GM12865 (cell line): ENCODE measurements around the gene ASTL.

ENCODE experiments used
- DNase-seq: peaks from one replicate; pipeline ENCODE4 v3.0.0; 2010; ENCODE audit warnings: low read depth
- H3K4me3 ChIP-seq: 2 replicates; pipeline ENCODE4 v1.5.1; 2011; ENCODE audit warnings: mild to moderate bottlenecking, low read depth, low read length, control low read depth
- TF ChIP-seq, protein P1 (sequence below): IDR thresholded peaks from 2 replicates; pipeline ENCODE4 v1.5.1; 2011; ENCODE audit warnings: low read length, control low read depth, low read depth, inconsistent platforms; ENCODE audit not compliant: insufficient read depth; ENCODE audit errors: missing control alignments

Gene ASTL

DNA sequence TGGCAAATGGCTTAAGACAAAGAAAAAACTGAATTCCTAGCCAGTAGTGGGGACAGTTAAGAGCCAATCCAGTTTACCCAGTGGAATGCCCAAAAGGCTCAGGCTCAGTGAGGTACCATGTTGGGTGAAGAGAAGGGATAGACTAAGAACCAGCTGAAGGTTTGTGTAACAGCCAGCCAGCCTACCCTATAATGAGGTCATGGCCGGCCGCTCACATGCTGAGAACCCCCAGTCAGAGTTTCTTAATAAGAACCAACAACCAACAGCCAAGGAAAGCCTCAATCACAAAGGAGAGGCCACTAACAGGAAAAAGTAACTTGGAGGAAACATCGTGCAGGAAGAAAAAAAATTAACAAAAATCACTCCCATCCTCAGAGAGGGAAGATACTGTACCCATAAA is 32.3 kb upstream of the ASTL start:
- TF ChIP-seq, protein P1, sequence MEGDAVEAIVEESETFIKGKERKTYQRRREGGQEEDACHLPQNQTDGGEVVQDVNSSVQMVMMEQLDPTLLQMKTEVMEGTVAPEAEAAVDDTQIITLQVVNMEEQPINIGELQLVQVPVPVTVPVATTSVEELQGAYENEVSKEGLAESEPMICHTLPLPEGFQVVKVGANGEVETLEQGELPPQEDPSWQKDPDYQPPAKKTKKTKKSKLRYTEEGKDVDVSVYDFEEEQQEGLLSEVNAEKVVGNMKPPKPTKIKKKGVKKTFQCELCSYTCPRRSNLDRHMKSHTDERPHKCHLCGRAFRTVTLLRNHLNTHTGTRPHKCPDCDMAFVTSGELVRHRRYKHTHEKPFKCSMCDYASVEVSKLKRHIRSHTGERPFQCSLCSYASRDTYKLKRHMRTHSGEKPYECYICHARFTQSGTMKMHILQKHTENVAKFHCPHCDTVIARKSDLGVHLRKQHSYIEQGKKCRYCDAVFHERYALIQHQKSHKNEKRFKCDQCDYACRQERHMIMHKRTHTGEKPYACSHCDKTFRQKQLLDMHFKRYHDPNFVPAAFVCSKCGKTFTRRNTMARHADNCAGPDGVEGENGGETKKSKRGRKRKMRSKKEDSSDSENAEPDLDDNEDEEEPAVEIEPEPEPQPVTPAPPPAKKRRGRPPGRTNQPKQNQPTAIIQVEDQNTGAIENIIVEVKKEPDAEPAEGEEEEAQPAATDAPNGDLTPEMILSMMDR = no peak
- DNase-seq = no peak
- H3K4me3 ChIP-seq = no peak overlapping the region

DNA sequence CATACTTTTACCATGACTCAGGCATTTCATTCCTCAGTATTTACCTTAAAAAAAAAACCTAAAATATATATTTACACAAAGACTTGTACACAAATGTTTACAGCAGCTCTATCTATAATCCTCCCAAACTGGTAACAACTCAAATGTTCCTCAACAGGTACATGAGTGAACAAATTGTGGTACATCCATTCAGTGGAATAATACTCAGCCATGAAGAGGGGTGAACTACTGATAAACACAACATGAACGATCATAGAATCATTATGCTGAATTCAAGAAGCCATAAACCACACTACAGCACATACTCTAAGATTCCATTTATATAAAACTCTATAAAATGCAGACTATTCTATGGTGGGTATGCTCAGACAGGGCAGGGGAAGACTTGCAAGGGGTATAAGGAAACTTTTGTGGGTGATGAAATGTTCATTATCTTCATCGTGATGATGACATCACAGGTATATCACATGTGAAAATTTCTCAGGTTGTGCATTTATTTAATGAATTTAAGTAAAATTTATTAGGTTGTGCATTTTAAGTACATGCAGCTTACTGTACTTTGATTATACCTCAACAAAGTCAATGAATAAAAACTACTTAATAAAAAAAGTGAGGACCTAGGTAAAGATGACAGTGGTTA is 31.7 kb upstream of the ASTL start:
- TF ChIP-seq, protein P1 = no peak
- no peak for DNase-seq
- H3K4me3 ChIP-seq = no peak overlapping the region

- H3K4me3 ChIP-seq = no peak overlapping the region
- no peak for DNase-seq
- TF ChIP-seq, protein P1 = no peak
Observed at GRCh38 chr2:96167407-96168013, 29.2 kb upstream of the ASTL start.

DNA sequence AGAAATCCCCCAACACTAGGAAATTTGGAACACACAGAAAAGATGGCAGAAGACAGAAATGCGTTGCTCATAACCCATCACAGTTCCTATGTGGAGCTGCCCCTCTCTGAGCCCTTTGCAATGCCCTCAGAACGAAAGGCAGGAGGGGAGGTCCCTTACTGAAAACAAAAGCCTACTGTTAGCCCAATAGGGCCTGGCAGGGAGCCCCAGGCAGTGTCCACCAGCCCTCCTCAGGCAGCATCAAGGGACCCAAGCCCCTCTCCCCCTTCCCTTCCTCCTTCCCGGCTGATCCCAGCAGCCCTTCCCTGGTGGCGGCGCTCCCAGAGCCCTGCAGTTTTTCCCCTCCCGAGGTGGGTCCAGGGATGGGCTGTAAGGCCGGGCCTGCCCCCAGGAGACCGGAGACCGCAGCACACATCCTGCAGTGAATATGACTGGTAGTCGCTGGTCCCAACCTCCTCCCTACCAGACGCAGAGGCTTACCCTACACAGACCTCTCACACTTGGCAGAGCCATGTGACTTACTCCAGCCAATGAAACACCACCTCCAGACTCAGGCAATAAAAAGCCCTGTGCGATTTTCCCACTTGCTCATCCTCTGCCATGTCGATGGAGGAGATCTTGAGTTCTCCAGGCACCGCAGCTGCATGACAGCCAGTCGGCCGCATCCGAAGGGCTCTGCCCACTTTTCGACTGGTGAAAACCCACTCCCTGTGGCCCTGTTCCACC is 26.3 kb upstream of the ASTL start:
- H3K4me3 ChIP-seq = peak overlapping the region; percentile 62
- TF ChIP-seq, protein P1 = no peak
- peak; percentile 96 for DNase-seq

GRCh38 chr2:96163768-96164429 is 25.6 kb upstream of the ASTL start:
- TF ChIP-seq, protein P1 = no peak
- DNase-seq = peak; percentile 94
- H3K4me3 ChIP-seq = peak overlapping the region; percentile 62

DNA sequence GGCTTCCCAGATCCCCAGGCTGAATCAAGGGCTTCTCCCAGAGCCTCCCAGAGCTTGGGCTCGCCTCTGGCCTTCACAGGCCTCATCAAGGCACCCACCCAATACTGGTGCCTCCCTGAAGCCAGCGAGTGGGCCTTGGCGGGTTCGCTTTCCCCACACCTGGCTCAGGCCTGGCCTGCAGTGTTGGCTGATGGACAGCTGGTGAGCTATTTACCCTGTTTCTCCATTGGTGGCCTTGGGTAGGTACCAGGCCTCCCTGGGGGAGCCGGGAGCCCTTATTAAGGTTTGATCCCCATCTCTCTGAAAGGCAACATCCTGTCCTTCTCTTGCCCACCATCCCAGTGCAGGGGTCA is 25.1 kb upstream of the ASTL start:
- TF ChIP-seq, protein P1 = no peak
- peak overlapping the region; percentile 62 for H3K4me3 ChIP-seq
- no peak for DNase-seq
